ENCODE results near the gene RGS19. TPM values are rescaled to one million over a fixed set of nuclear protein-coding genes. Genes with fewer than 3 reads are reported as not detected.

The RGS19 gene
- total and polyA plus RNA-seq, 2 of the 8 experiments (the other 6 are each of a cell fraction or from before 2014, with no cell fraction given), result 12.7 to 16.8 TPM

GRCh38 chr20:64101731-64102621, 22.7 kb upstream of the RGS19 start (continued):
- TF ChIP-seq SP4 (IDR thresholded peaks at IDR 0.05; ENCODE audit: low read length) (peak; percentile 54; the same call in 1 of the 2 replicates), E2F6 (IDR thresholded peaks at IDR 0.05) (no peak), KDM4A (IDR thresholded peaks at IDR 0.05; ENCODE audit: low read depth, low read length, severe bottlenecking) (peak; percentile 74), SIN3A (conservative IDR thresholded peaks at IDR 0.05 in 1 of 2, IDR thresholded peaks at IDR 0.05 in 1 of 2; ENCODE audit: low read depth in 1 of 2, low read length in 2 of 2) (peak in 1 of 2 experiments; percentile 62; a peak in 1 of 4 replicates), RFX5 (IDR thresholded peaks at IDR 0.05; ENCODE audit: borderline replicate concordance, low read depth, low read length) (no peak), CREB1 (IDR thresholded peaks at IDR 0.05) (peak; percentile 46), RBBP5 (IDR thresholded peaks at IDR 0.05; ENCODE audit: borderline replicate concordance, low read depth, low read length) (peak; percentile 63), SAP30 (IDR thresholded peaks at IDR 0.05; ENCODE audit: insufficient read depth, insufficient replicate concordance, low read length) (no peak), NRF1 (IDR thresholded peaks at IDR 0.05; ENCODE audit: low read depth, low read length) (no peak), SUZ12 (IDR thresholded peaks at IDR 0.05; ENCODE audit: low read length) (0 out of 2 replicates have a peak, but pooled peaks have one; percentile 18), KDM5A (IDR thresholded peaks at IDR 0.05; ENCODE audit: low read length) (no peak)
- TF ChIP-seq, protein P1, sequence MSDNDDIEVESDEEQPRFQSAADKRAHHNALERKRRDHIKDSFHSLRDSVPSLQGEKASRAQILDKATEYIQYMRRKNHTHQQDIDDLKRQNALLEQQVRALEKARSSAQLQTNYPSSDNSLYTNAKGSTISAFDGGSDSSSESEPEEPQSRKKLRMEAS (IDR thresholded peaks at IDR 0.05), result peak; percentile 45; the same call in 1 of the 2 replicates
